GM11168 (cell line): ENCODE data around the gene CAPZB.

Source experiments
- in situ Hi-C: fragments of 300-500 bp; cut with MboI; formaldehyde crosslinking; loops from one replicate; pipeline ENCODE4 v1.12.0; 2022; ENCODE audit warnings: low sequenced_read_pairs; ENCODE audit not compliant: unreplicated experiment

Gene CAPZB

DNA sequence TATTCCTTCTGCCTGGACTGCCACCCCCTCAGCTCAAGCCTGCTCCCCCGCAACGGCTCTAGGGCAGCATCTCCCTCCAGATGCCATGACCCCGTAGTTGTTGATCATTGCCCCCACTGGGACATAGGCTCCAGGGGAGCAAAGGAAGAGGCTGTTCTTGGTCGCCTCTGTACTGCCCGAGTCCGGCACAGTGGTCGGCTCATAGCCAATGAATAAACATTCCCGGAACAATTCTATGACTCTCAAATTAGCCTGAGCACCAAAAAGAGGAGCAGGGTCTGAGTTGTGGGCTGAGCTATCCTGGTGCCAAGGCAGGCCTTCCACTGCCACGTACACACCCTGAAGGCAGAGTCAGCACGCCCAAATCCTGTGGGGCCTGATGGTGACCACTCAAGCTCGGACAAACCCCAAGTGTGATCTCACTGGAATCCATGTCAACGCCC is 33.1 kb downstream of the CAPZB start:
- in situ Hi-C loops, result no loop called here

DNA sequence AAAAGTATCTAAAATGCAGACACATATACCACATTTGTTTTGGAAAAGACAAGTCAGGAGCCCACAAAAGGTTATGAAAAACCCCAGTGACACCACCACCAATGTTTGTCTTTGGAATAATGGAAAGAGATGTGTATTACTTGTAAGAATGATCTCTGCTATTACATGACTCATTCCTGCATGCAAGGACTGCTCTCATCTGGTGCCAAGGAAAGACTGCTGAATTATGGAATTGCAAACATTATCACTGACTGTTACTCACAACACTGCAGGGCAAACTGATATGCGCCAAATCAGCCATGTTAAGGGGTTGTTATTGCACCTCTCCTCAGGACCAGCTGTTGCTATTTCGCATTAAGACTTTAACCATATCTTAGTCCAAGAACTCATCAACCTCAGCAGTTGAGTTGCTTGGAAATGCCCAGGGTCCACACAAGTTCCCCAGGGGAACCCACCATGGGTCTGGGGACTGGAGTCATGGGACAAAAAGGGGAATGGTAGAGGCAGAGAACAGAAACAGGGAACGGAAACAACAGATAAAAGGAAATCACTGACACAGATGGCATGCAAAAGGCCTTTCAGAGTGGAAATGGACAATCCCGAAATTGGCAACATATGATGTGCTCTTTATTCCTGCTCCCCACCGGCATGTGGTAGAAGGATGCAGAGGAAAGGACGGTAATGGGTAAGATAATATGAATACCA is 34.4 kb downstream of the CAPZB start:
- in situ Hi-C loops, result no loop called here

DNA sequence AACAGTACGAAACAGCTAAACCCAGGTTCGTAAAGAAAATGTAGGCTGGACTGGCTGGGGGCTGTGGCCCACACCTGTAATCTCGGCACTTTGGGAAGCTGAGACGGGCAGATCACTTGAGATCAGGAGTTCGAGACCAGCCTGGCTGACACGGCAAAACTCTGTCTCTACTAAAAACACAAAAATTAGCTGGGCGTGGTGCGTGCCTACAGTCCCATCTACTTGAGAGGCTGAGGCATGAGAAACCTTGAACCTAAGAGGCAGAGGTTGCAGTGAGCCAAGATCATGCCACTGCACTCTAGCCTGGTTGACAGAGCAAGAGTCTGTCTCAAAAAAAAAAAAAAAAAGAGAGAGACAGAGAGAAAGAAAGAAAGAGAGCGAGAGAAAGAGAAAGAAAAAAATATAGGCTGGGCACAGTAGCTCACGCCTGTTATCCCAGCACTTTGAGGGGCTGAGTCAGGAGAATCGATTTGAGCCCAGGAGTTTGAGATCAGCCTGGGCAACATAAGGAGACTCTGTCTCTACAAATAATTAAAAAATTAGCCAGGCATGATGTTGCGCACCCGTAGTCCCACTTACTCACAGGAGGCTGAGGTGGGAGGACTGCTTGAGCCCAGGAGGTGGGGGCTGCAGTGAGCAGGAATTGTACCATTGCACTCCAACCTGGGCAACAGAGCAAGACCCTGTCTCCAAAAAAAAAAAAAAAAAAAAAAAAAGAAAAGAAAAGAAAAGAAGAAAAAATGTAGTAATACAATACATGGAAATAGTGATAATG is 35.7 kb downstream of the CAPZB start:
- in situ Hi-C loops, result no loop called here

DNA sequence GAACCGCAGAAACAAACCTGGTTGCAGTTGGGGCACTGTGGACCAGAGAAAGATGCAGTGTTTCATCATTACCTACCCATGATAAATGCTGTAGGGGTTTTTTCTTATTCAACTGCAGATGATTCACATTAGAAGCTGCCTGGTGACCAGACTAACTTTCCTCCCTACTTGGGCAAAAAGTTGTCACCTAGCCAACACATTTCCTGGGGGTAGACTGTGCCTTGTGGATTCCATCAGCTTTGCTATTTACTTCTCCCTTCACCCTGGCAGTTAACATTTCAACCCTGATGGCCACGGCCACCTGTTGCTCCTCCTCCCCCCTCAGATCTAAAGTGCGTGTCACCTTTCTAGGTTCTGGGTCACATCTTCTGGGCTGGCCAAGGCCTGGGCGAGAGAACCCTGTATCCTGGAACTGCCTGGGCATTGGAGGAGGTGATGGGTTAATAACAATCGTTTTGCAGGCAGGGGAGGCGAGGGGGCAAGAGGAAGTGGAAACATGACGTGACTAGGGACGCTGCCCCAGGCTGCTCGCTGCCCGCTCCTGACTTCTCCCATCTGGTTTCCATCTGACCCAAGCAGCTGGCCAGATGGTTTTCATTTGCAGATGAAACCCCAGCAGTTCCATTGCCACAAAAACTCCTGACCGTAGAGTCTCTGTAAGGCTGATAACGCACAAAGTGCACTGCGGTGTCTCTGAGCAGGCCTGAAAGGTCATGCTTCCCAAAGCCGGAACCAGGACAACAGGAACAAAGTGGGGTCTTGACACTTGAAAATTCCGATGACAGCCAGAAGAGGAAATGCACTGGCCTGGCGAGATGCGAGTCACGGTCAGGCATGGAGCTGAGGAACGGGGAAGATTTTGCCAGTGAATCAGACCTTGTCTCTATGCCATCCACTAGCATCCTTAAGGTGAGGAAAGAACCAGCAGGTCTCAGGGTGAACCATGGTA is 36.6 kb downstream of the CAPZB start:
- in situ Hi-C loops, result no loop called here

DNA sequence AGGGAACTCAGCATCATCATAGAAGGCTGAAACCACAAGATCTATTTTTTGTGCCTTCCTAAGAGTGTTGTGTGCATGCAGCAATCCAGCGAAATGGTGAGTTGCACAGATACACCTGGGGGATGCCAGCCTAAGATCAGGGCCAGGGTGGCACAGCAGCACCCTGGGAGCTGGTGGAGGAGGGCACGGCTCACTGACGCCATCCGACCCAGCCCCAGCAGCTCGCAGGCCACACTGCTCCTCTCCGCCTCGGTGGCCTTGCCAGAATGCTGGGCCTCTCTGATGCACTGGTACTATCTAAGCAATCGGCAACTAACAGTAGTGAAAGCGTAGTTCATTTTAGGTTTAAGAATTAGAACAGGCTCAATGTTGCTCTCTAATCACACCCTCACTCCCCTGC is 37.8 kb downstream of the CAPZB start:
- in situ Hi-C loops, result no loop called here

DNA sequence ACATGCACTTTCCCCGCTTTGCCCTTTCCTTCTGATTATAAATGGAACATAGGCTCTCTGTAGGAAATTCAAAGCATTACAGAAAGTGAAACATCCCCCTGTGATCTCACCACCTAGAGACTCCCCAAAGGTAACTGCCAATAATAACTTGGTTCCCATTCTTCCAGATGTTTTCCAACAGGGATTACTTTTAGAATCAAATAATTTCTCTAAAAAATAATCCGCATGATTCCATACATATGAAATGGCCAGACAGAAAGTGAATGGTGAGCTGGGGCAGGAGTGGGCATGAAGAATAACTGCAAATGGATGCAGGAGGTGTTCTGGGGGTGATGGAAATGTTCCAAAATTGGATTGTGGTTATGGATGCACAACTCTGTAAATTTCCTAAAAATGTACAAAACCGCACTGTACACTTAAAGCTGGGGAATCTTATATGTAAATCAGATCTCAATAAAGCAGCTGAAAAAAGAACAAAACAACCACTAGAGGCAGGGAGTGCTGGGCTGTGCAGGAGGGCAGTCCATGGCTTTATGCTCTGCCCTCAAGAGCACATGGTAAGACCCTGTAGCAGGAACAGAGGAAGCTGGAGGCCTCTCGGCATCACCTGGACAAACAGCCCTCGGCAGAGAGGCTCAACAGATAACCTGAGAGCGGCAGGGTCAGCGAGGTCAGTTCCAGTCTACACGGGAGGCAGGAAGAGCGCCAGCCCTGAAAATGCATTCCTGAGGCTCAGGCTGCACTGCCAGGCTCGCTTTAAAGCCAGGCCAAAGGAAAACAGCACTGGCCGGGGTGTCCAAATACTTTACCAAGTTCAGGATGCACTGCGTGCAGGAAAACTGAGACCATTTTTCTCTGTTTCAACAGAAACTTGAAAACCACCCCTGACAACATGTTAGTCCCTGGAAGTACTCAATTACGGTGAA is 39.7 kb downstream of the CAPZB start:
- in situ Hi-C loops, result no loop called here

DNA sequence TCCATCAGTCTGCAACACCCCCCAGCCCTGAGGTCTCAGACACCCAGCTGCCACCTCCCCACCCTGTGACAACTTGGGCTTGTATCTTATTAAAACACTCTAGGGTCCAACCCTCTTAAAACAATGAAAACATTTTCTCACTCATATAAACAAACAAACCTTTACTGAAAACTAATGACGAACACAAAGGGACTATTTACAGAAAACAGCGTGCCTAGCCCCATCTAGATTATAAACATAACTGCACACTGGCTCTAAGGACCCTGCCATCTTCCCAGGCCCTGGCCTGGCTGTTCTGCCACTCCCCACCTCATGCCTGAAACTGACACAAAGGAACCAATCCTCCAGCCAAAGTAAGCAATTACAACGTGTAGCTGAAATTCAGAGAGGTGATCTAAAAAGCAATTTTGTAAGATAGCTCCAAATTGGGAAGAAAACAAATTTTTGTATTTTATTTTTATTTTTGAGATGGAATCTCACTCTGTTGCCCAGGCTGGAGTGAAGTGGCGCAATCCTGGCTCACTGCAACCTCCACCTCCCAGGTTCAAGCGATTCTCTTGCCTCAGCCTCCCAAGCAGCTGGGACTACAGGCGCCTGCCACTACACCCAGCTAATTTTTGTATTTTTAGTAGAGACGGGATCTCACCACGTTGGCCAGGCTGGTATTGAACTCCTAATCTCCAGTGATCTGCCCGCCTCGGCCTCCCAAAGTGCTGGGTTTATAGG is 40.9 kb downstream of the CAPZB start:
- in situ Hi-C loops, result no loop called here

DNA sequence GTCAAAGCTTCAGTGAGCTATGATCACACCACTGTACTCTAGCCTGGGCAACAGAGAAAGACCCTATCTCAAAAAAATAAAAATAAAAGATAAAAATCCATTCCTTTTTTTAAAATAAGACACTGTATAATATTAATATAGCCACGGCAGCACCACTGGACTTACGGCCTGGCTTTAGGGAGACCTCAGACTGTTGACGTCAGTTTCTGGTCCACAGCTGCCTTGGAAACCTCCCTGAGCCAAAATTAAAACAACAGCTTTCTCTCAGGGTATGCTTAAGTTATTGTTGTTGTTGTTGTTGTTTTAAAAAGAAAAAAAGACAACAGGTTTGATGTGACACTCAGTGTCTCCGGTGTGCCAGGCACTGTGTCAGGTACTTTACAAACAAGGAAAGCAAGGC is 42.0 kb downstream of the CAPZB start:
- in situ Hi-C loops, result no loop called here

DNA sequence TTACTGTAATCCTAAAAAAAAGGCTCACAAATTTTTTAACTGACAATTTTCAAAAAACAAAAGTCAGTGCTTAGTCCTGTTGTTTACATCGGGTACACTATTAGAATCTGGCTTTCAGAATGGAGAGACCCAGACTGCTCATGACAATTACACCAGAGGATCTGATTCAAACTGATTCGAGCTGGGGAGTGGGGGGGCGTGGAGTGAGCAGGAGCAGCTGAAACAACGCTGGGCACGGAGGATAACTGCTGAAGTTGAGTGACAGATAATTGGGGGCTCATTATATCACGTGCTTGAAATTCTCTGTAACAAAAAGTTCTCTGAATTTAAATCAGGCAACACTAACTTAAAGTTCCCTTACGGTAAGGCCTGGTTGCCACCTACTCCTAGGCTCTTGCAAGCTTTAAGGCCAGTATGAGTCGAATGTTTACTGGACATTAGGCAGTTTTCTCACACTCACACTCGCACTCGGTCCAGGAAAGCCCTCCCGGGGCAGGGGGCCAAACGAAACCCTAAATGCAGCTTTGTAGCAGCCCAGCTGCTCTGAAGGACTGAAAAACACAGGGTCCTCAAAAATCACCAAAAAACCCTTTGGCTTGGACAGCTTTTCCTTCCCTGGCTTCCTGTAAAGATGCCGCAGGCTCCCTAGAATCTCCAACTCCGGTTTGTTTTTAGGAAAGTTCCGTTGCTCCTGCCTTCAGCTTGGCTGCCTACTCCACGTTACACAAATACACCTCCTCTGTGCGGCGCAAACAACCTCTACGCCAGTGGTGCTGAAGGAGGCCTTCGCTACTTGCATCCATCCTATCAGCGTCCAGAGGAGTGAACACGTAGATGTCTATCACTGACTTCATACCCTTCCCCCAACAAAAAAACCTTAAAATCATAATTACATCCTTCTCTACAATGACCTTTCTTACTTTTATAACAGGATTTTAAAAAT is 42.9 kb downstream of the CAPZB start:
- in situ Hi-C loops, result no loop called here

DNA sequence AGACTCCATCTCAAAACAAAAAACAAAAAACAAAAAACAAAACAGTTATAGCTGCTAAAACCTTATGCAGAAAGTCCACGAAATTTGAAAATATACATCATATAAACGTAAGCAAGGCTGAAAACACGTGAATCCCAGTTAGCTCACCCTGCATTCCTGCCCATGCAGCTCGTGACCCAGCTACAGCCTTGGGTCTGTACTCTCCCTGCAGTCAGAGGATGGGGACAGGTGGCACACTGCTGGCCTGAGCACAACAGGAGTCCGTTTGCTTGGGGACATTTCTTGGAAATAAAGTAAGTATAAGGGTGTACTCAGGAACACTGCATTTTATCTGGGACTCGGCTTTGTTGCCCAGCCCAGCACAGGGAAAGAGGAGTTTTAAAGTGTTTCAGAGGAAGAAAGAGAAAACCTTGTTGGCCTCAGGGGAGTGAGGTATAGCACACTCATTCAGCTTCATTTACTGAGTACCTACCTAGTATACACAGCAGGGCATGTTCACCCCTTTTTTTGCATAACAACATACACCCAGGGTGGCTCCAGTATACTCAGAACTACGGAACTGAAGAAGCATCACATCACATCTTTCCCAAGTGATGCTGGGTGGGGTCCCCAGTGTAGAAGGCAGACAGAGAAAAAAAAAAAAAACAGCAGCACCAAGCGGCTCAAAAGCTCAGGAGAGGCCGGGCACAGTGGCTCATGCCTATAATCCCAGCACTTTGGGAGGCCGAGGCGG is 44.1 kb downstream of the CAPZB start:
- in situ Hi-C loops, result no loop called here

DNA sequence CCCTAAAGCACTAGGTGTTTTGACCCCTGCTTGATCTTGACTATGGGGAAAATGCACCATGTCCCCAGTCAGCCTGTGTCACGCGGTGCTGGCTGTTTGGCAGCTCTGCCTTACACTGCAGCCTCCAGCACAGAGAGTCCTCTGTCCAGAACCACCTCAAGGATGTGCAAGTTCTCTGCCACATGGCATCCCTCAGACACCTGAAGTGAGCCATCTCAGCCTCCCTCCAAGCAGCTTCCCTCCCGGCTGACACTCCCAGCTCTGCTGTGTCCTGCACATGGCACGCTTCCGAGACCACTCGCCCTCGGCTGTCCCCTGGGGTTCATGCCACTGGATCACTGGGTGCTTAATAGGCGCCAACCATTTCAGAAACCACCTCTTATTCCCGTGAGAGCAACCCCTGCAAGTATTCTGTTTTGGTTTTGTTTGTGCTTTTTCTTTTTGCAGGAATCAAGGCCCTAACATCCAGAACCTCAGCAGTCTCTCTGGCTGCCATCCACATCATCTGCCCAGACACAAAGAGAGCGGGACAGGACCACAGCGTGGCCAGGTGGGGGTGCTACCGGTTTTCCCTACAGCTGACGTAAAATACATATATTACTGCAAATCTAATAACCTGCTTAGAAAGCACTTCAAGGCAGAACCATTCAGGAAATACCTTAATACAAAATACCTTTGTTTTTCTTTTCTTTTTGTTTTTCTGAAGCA is 45.7 kb downstream of the CAPZB start:
- in situ Hi-C loops, result no loop called here

DNA sequence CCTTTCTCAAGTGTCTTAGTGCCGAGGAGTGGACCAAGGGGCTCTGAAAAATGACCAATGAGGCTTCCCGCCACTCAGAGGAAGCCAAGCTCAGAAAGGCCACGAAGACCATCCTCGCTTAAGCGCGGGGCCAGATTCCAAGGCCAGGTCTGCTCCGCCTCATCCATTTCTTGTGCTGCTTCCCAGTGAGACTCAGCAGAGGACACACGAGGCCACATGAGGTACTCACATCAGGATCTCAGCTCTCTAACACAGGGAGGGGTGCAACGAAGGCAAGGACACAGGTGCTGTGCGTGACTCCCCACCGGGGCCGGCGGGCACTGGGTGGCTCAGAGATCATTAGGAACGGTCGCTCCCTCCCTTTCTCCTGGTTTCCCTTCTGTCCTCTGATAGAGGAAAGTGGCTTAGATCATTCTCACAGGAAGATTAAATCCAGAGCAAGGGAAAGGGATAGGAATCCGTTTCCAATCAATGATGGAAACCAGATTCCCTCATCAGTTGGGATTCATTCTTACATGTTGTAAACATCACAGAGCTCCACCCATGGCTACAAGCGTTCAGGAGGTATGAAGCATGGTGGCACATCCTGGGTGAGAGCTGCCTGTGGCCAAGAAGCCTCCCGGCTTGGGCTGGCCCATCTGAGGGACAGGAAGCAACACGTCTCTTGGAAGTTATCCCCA is 46.7 kb downstream of the CAPZB start:
- in situ Hi-C loops, result no loop called here

DNA sequence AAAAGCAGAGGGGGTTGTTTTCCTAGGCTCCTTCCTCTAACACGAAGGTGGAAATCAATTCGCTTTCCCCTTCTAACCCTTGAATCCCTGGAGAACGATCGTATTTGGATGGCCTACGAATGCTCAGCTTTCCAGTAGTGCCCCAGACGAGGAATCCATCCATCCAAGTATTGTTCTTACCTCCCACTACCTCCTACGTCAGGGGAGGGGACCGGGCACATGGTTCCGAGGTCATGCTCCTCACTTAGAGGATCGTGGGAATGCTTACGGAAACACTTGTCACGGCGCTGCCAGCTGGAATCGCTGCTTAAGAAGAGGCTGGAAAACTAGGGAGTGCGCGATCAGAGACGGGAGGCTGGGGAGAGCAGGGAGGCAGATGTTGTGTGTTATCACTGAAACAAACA is 47.4 kb downstream of the CAPZB start:
- in situ Hi-C loops, result no loop called here

DNA sequence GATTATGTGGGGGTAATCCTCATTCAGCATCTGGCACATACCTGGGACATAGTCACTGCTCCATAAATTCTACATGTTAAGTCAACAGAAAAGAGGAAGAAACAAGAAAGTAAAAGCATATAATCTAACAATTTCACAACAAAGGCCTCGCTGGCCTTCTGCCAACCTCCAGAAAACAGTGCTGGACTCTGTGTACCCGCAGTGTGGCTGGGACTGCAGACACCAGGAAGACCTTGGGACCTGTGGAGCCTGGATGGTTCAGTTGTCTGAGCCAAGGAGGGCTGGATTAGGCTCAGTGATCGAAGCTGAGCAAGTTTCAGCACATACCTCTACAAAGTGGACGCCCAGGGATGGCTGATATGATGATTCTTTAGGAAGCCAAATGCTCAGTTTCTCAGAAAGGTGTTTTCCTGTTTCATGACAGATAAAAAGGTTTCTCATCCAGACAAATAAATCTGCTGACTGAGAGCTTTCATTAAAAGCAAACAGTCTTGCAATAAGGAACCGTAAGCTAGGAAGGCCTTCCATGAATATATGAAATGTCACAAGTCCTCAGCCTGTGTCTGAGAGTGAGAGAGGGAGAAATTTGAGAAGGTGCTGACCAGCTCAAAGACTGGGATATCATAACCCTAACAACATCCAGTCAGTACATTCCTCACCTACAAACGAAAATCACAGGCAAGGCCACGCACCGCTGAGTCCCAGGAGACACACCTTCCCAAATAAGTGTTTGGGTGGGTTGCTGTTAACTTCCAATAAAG is 48.4 kb downstream of the CAPZB start:
- in situ Hi-C loops, result no loop called here

DNA sequence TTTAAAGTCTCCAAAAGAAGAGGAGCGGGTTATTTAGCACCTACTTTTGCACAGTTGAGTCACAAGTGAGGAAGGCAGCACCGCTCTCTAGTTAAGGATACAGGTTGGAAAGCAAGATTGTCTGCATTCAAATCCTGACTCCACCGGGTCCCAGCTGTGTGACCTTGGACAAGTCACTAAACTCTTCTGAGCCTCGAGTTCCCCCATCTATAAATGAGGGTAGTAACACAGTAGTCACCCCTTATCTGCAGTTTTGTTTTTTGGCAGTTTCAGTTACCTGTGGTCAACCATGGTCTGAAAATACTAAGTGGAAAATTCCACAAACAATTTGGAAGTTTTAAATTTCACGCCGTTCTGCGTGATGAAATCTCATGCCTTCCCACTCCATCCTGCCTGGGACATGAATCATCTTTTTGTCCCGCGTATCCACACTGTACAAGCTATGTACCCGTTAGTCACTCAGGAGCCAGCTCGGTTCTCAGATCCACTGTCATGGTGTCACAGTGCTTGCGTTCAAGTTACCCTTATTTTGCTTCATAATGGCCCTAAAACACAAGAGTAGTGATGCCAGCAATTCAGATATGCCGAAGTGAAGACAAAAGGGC is 49.4 kb downstream of the CAPZB start:
- in situ Hi-C loops, result no loop called here
